GM18907 (cell line): ENCODE results near the gene LRRC23.
"Not testable (repeated sequence)": the region's sequence is repeated elsewhere in the genome, so short reads cannot be mapped to it uniquely, and the experiment has no call there.

Source experiments
- ATAC-seq: cut with Tn5 transposase; IDR thresholded peaks from one replicate; pipeline ENCODE4 v1.9.1; 2021; ENCODE audit warnings: mild to moderate bottlenecking, moderate library complexity; ENCODE audit not compliant: unreplicated experiment

LRRC23 gene

GRCh38 chr12:6904280-6905276 is at the start of gene LRRC23:
TSS of gene LRRC23 (plus strand) at chr12:6904822. CDS start at chr12:6905634, 812 bp downstream.
- ATAC-seq, result peak; percentile 90

GRCh38 chr12:6855322-6855721 is 49.3 kb upstream of the LRRC23 start:
- ATAC-seq, result no peak

- no peak for ATAC-seq
These were observed 45.8 kb upstream of the LRRC23 start for GRCh38 chr12:6858799-6859198.

GRCh38 chr12:6860116-6860515 is 44.5 kb upstream of the LRRC23 start:
- ATAC-seq, result no peak

- no peak for ATAC-seq
These were observed 43.7 kb upstream of the LRRC23 start for GRCh38 chr12:6860942-6861341.

GRCh38 chr12:6861391-6861790 is 43.2 kb upstream of the LRRC23 start:
- no peak for ATAC-seq

- no peak for ATAC-seq
These were observed 41.6 kb upstream of the LRRC23 start for GRCh38 chr12:6863033-6863432.

GRCh38 chr12:6863586-6864321 is 40.9 kb upstream of the LRRC23 start:
- ATAC-seq, result no peak

GRCh38 chr12:6865307-6865706 is 39.3 kb upstream of the LRRC23 start:
- not testable (repeated sequence) for ATAC-seq

GRCh38 chr12:6866163-6866919 is 38.3 kb upstream of the LRRC23 start:
- ATAC-seq, result no peak

- ATAC-seq, result peak; percentile 24
These were observed 37.7 kb upstream of the LRRC23 start for GRCh38 chr12:6866920-6867412.

- peak; percentile 65 for ATAC-seq
These were observed 37.0 kb upstream of the LRRC23 start, which contains the start of gene TPI1 for GRCh38 chr12:6867413-6868210. TSS of gene TPI1 (plus strand) at chr12:6867531. CDS start at chr12:6867567, 36 bp downstream.

GRCh38 chr12:6868211-6869048 is 36.2 kb upstream of the LRRC23 start:
- ATAC-seq, result no peak

GRCh38 chr12:6869049-6870021 is 35.3 kb upstream of the LRRC23 start:
- no peak for ATAC-seq

- not testable (repeated sequence) for ATAC-seq
These were observed 34.3 kb upstream of the LRRC23 start for GRCh38 chr12:6870304-6870703.

- ATAC-seq, result no peak
These were observed 33.3 kb upstream of the LRRC23 start for GRCh38 chr12:6871052-6871957.
